Tibial artery (tissue), 4 donors: ENCODE results near the gene PHLDB2.

Experiments used
- DNase-seq, 2 donors: peaks; one replicate each; pipeline ENCODE4 v3.0.0-alpha.2; 2019
- H3K27ac ChIP-seq, 2 donors: fragments of 200-600 bp; sonication (generic) in 1 of 2; 1 replicate in 1 of 2; 2 replicates in 1 of 2; pipeline ENCODE4 v1.5.1; 2018 to 2019; ENCODE audit warnings: mild to moderate bottlenecking in 1 of 2
- H3K27me3 ChIP-seq, 2 donors: fragments of 200-600 bp; sonication (generic) in 1 of 2; one replicate each; pipeline versions ENCODE4 v1.5.1 to v1.6.0; 2016 to 2019
- H3K36me3 ChIP-seq, 3 donors: fragments of 200-600 bp; sonication (generic) in 2 of 3; one replicate each; pipeline ENCODE4 v1.5.1; 2016 to 2019; ENCODE audit warnings: mild to moderate bottlenecking in 2 of 3
- H3K4me1 ChIP-seq, 4 donors: fragments of 200-600 bp; sonication (generic) in 2 of 4; 1 replicate in 3 of 4; 2 replicates in 1 of 4; pipeline ENCODE4 v1.5.1; 2016 to 2019
- H3K4me3 ChIP-seq, 2 donors: fragments of 200-600 bp; sonication (generic) in 1 of 2; 1 replicate in 1 of 2; 2 replicates in 1 of 2; pipeline ENCODE4 v1.5.1; 2018 to 2019; ENCODE audit warnings: mild to moderate bottlenecking in 2 of 2
- H3K9me3 ChIP-seq, 3 donors: fragments of 200-600 bp; sonication (generic) in 1 of 3; one replicate each; pipeline ENCODE4 v1.5.1; 2016 to 2019
- intact Hi-C: fragments of 100-400 bp; cut with DNase I; formaldehyde crosslinking; loops from one replicate; pipeline ENCODE4 v1.15.0; 2023; ENCODE audit warnings: low total_unique reads
- TF ChIP-seq, protein P1 (sequence below), 2 experiments: fragments of 200-600 bp in 1 of 2; fragments of 450-650 bp in 1 of 2; IDR thresholded peaks; one replicate each; pipeline ENCODE4 v1.5.1; 2017 to 2019; ENCODE audit warnings: antibody characterized with exemption in 2 of 2, mild to moderate bottlenecking in 1 of 2, moderate library complexity in 1 of 2

The PHLDB2 gene

DNA sequence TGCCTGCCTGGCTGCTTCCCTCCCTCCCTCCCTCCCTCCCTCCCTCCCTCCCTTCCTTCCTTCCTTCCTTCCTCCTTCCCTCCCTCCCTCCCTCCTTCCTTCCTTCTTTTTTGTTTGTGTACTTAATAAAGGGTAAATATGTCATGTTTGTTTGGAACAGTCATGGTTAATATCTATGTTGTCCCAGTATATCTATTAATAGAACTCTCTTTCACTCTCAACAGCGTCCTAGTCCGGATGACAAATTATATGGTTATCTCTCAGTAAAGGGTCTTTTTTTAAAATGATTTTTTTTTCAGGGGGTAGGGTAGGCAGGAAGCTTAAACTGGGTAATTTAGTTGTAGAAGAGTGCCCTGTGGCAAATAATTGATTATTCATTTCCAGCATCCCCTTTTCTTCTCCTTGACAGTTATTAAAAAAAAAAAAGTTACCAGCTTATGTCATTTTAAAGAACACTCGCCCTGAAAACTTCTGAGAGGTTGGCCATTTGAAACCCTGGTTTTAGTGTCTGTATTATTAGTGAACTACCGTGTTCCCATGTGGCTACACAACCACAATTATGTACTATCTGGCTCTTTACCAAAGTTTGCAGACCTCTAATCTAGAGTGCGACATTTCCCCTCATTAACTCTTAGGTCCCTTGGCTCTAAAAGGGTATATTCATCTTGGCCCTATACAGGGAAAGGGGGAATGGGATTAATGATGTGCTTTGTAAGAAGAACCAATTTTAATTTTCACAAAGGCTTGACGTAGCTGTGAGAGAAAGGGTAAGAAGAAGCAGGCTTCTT is 153.3 kb downstream of the PHLDB2 start:
- no peak for DNase-seq
- no peak overlapping the region for H3K4me3 ChIP-seq
- H3K27ac ChIP-seq, result peak overlapping the region in 1 of 2 donors; percentile 44
- H3K27me3 ChIP-seq, result no peaks in the 10 kb centered on the region
- peaks cover 0 to 26% (median 7%) of the 10 kb centered on the region in 4 donors for H3K4me1 ChIP-seq
- H3K9me3 ChIP-seq, result no peaks in the 10 kb centered on the region
- intact Hi-C loops, result loop anchor here (5.0 kb wide), 1 partner anchor 345 kb away; no protein-coding TSS in a partner anchor
- no peaks in the 10 kb centered on the region for H3K36me3 ChIP-seq
- TF ChIP-seq, protein P1, sequence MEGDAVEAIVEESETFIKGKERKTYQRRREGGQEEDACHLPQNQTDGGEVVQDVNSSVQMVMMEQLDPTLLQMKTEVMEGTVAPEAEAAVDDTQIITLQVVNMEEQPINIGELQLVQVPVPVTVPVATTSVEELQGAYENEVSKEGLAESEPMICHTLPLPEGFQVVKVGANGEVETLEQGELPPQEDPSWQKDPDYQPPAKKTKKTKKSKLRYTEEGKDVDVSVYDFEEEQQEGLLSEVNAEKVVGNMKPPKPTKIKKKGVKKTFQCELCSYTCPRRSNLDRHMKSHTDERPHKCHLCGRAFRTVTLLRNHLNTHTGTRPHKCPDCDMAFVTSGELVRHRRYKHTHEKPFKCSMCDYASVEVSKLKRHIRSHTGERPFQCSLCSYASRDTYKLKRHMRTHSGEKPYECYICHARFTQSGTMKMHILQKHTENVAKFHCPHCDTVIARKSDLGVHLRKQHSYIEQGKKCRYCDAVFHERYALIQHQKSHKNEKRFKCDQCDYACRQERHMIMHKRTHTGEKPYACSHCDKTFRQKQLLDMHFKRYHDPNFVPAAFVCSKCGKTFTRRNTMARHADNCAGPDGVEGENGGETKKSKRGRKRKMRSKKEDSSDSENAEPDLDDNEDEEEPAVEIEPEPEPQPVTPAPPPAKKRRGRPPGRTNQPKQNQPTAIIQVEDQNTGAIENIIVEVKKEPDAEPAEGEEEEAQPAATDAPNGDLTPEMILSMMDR (IDR thresholded peaks at IDR 0.05), result no peak

DNA sequence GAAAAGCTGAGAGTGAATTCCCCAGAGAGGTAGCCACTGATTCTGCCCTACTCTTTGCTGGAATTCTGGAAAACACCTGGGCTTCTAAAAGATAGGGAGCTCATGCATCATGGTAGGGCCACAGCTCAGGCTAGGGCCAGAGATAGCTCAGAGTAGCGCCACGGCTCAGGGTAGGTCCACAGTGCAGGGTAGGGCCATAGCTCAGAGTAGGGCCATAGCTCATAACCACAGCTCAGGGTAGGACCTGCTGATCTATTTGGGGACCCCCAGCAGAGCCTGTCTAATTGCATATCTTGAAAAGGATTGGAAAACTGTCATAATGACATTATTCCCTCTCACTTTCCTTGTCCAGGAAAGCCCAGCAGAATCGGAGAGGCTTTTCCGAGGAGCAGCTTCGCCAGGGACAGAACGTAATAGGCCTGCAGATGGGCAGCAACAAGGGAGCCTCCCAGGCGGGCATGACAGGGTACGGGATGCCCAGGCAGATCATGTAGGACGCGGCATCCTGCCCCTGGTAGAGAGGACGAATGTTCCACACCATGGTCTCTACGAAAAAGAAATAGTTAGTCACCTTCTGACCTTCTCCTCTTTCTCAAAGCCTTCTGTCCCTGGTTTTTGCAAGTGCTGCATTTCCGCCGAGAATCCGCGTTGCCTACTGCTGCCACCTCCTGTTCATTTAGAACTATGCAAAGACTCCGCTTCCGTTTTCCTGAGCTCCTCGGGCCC is 154.2 kb downstream of the PHLDB2 start:
- Histone ChIP-seq H3K9me3 (no peaks in the 10 kb centered on the region), H3K27ac (peak overlapping the region; percentile 44 to 54), H3K4me1 (peaks cover 0 to 26% (median 7%) of the 10 kb centered on the region in 4 donors), H3K4me3 (peak overlapping the region in 1 of 2 donors; percentile 33), H3K36me3 (no peaks in the 10 kb centered on the region), H3K27me3 (no peaks in the 10 kb centered on the region)
- DNase-seq, result peak; percentile 57 to 77
- intact Hi-C loops, result loop anchor here (1.0 to 5.0 kb wide), 2 partner anchors 296 to 346 kb away; no protein-coding TSS in a partner anchor
- TF ChIP-seq, protein P1 (IDR thresholded peaks at IDR 0.05), result peak; percentile 69 to 72

- DNase-seq, result no peak
- Histone ChIP-seq H3K4me1 (peaks cover 0 to 26% (median 7%) of the 10 kb centered on the region in 4 donors), H3K9me3 (no peaks in the 10 kb centered on the region), H3K27ac (no peak overlapping the region), H3K4me3 (peak overlapping the region in 1 of 2 donors; percentile 33), H3K27me3 (no peaks in the 10 kb centered on the region), H3K36me3 (no peaks in the 10 kb centered on the region)
- intact Hi-C loops, result loop anchor here (1.0 to 5.0 kb wide), 2 partner anchors 296 to 346 kb away; no protein-coding TSS in a partner anchor
- TF ChIP-seq, protein P1 (IDR thresholded peaks at IDR 0.05), result no peak
These were observed 154.7 kb downstream of the PHLDB2 start for GRCh38 chr3:112013784-112014143.

GRCh38 chr3:112017091-112017490 is 158.0 kb downstream of the PHLDB2 start:
- no peak for DNase-seq
- peaks cover 0 to 13% (median 4%) of the 10 kb centered on the region in 4 donors for H3K4me1 ChIP-seq
- TF ChIP-seq, protein P1 (IDR thresholded peaks at IDR 0.05), result no peak
- no peak overlapping the region for H3K27ac ChIP-seq
- H3K9me3 ChIP-seq, result no peaks in the 10 kb centered on the region
- H3K4me3 ChIP-seq, result no peak overlapping the region
- H3K36me3 ChIP-seq, result no peaks in the 10 kb centered on the region
- intact Hi-C loops, result no loop called here
- no peaks in the 10 kb centered on the region for H3K27me3 ChIP-seq

- intact Hi-C loops, result no loop called here
- DNase-seq, result no peak
- TF ChIP-seq, protein P1 (IDR thresholded peaks at IDR 0.05), result no peak
- Histone ChIP-seq H3K27ac (no peak overlapping the region), H3K4me1 (no peaks in the 10 kb centered on the region), H3K9me3 (no peaks in the 10 kb centered on the region), H3K4me3 (no peak overlapping the region), H3K27me3 (no peaks in the 10 kb centered on the region), H3K36me3 (no peaks in the 10 kb centered on the region)
These were observed 159.6 kb downstream of the PHLDB2 start for GRCh38 chr3:112018712-112019111.
